ENCODE measurements around the gene ALDOA. TPM values are rescaled to one million over a fixed set of nuclear protein-coding genes. Genes with fewer than 3 reads are reported as not detected.

The ALDOA gene
- total and polyA plus RNA-seq, 9 of the 15 experiments (the other 6 are each of a cell fraction or from before 2014, with no cell fraction given), result 311 to 2,224 (median 1,293) TPM

DNA sequence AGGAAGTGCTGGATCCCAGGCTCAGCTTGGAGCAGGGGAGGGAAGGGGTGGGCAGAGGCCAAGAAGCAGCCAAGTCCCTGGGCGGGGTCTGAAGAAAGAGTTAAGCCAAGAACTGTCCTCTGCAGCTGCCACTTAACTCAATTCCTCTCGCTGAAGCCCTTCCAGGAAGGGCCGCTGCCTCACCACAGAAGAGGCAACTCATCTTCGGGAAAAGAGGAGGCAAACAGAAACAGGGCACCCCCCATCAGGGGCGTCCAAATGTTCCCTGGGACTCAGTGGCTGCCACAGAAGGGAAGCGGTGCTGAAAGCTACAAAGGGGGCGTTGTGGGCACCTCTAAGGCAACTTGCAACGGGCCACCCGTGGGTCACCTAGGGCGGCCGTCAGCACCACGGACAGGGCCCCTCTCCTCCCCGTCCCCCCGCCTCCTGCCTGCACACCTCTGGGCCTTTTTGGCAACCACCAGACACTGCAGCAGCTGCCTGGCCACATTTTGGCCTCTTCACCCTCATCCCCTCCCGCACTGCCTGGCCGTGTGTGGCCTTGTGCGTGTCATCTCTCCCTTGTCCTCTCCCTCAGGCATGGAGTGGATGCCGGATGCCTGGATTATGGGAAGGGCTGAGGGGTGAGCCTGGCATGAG is 37.0 kb upstream of the ALDOA start:
- WGBS (ENCODE audit: insufficient coverage, low coverage, missing lambda C conversion rate), result 5% methylated on average over 13 of the region's 18 CpGs
- intact Hi-C loops (cut with micrococcal nuclease) (loop anchor here (10.0 kb wide), 1 partner anchor 214 kb away; the partner anchor contains the start of genes PAGR1 and PRRT2), in situ Hi-C loops (cut with MboI) (loop anchor here (10.0 kb wide), 1 partner anchor 334 kb away; no protein-coding TSS in a partner anchor)
- Histone ChIP-seq H2AFZ (ENCODE audit: low read depth, low read length) (no peak overlapping the region), H4K20me1 (replicated peaks; ENCODE audit: control insufficient read depth, insufficient read depth, low read length) (peaks cover 13% of the 10 kb centered on the region; the same call in 1 of the 2 replicates), H3K4me3 (no peak overlapping the region), H3K27ac (ENCODE audit: extremely low read depth, low read depth, low read length) (no peak overlapping the region), H3K27me3 (ENCODE audit: control insufficient read depth in 2 of 2, insufficient read depth in 2 of 2, low read length in 2 of 2) (peaks cover 17 to 72% of the 10 kb centered on the region in 2 experiments; a peak in 4 of 5 replicates), H3K79me2 (ENCODE audit: control insufficient read depth, insufficient read depth, low read length) (no peaks in the 10 kb centered on the region), H3K36me3 (ENCODE audit: control insufficient read depth, insufficient read depth, low read length) (no peaks in the 10 kb centered on the region), H3K4me1 (replicated peaks in 1 of 2; ENCODE audit: control insufficient read depth in 2 of 2, insufficient read depth in 2 of 2, low read length in 2 of 2) (peaks cover 0 to 31% of the 10 kb centered on the region in 2 experiments; a peak in 2 of 5 replicates), H3K9me1 (ENCODE audit: control insufficient read depth, insufficient read depth, low read length) (peaks cover 4% of the 10 kb centered on the region), H3K4me2 (ENCODE audit: insufficient read depth, low read length) (no peak overlapping the region), H3K9me3 (replicated peaks; ENCODE audit: control insufficient read depth, insufficient read depth, low read depth, low read length) (no peaks in the 10 kb centered on the region), H3K9ac (ENCODE audit: insufficient read depth in 1 of 2, low read depth in 2 of 2, low read length in 2 of 2) (no peak overlapping the region; a peak in 1 of 4 replicates)
- no TSS peak for BruUV-seq (replicated peaks)
- ATAC-seq, result peak; percentile 82
- peak; percentile 55 to 82 (median 68) for DNase-seq (ENCODE audit: extremely low read depth in 1 of 4, low spot score in 3 of 4)
- POLR2A ChIA-PET, result no interaction called here
- CTCF ChIA-PET (ENCODE audit: low intra/inter-chr PET ratio), result interaction anchor here (0.5 kb wide), 1 partner anchor 1741 kb away, joined by 4 read pairs; no protein-coding TSS in a partner anchor
- no peak for FAIRE-seq
- TF ChIP-seq STAG1 (CRISPR knock-in tag; IDR thresholded peaks at IDR 0.05; ENCODE audit: borderline replicate concordance) (0 out of 2 replicates have a peak, but pooled peaks have one; percentile 26), ZNF699 (CRISPR knock-in tag; IDR thresholded peaks at IDR 0.05; ENCODE audit: insufficient replicate concordance) (no peak), ZBTB17 (CRISPR knock-in tag; IDR thresholded peaks at IDR 0.05) (no peak), HDAC2 (IDR thresholded peaks at IDR 0.05) (peak; percentile 46; the same call in 1 of the 2 replicates), NFATC3 (IDR thresholded peaks at IDR 0.05) (no peak), ZNF717 (CRISPR knock-in tag; IDR thresholded peaks at IDR 0.05) (no peak), RBM15 (IDR thresholded peaks at IDR 0.05; ENCODE audit: insufficient read depth, low read length) (no peak), SMARCA4 (IDR thresholded peaks at IDR 0.05) (no peak), ILF3 (IDR thresholded peaks at IDR 0.05; ENCODE audit: borderline replicate concordance) (no peak)
- TF ChIP-seq, protein P1, sequence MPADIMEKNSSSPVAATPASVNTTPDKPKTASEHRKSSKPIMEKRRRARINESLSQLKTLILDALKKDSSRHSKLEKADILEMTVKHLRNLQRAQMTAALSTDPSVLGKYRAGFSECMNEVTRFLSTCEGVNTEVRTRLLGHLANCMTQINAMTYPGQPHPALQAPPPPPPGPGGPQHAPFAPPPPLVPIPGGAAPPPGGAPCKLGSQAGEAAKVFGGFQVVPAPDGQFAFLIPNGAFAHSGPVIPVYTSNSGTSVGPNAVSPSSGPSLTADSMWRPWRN (IDR thresholded peaks at IDR 0.05; ENCODE audit: low read depth), result no peak
- TF ChIP-seq, protein P2, sequence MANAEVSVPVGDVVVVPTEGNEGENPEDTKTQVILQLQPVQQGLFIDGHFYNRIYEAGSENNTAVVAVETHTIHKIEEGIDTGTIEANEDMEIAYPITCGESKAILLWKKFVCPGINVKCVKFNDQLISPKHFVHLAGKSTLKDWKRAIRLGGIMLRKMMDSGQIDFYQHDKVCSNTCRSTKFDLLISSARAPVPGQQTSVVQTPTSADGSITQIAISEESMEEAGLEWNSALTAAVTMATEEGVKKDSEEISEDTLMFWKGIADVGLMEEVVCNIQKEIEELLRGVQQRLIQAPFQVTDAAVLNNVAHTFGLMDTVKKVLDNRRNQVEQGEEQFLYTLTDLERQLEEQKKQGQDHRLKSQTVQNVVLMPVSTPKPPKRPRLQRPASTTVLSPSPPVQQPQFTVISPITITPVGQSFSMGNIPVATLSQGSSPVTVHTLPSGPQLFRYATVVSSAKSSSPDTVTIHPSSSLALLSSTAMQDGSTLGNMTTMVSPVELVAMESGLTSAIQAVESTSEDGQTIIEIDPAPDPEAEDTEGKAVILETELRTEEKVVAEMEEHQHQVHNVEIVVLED (CRISPR knock-in tag; IDR thresholded peaks at IDR 0.05), result no peak
- TF ChIP-seq, protein P3, sequence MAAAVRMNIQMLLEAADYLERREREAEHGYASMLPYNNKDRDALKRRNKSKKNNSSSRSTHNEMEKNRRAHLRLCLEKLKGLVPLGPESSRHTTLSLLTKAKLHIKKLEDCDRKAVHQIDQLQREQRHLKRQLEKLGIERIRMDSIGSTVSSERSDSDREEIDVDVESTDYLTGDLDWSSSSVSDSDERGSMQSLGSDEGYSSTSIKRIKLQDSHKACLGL (CRISPR knock-in tag; IDR thresholded peaks at IDR 0.05; ENCODE audit: borderline replicate concordance, poor library complexity, severe bottlenecking), result no peak
- TF ChIP-seq, protein P4, sequence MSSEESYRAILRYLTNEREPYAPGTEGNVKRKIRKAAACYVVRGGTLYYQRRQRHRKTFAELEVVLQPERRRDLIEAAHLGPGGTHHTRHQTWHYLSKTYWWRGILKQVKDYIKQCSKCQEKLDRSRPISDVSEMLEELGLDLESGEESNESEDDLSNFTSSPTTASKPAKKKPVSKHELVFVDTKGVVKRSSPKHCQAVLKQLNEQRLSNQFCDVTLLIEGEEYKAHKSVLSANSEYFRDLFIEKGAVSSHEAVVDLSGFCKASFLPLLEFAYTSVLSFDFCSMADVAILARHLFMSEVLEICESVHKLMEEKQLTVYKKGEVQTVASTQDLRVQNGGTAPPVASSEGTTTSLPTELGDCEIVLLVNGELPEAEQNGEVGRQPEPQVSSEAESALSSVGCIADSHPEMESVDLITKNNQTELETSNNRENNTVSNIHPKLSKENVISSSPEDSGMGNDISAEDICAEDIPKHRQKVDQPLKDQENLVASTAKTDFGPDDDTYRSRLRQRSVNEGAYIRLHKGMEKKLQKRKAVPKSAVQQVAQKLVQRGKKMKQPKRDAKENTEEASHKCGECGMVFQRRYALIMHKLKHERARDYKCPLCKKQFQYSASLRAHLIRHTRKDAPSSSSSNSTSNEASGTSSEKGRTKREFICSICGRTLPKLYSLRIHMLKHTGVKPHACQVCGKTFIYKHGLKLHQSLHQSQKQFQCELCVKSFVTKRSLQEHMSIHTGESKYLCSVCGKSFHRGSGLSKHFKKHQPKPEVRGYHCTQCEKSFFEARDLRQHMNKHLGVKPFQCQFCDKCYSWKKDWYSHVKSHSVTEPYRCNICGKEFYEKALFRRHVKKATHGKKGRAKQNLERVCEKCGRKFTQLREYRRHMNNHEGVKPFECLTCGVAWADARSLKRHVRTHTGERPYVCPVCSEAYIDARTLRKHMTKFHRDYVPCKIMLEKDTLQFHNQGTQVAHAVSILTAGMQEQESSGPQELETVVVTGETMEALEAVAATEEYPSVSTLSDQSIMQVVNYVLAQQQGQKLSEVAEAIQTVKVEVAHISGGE (CRISPR knock-in tag; IDR thresholded peaks at IDR 0.05), result no peak

All from K562 (cell line).